CD4-positive, alpha-beta T cell treated with Interleukin-4 for 4 hours (primary cell): ENCODE data around the gene UBE2L6.

Experiments
- DNase-seq: peaks from one replicate; pipeline ENCODE4 v3.0.0-alpha.2; 2020

UBE2L6 gene

GRCh38 chr11:57567515-57568329 lies at the start of gene UBE2L6:
Gene UBE2L6, minus strand, starts transcription at chr11:57567672. Its CDS starts 61 bp downstream, at chr11:57567611.
- DNase-seq: peak; percentile 41

- DNase-seq: no peak
Measured at GRCh38 chr11:57616595-57616994, 49.1 kb upstream of the UBE2L6 start.

- DNase-seq: no peak
Measured at GRCh38 chr11:57615308-57615707, 47.8 kb upstream of the UBE2L6 start.

DNA sequence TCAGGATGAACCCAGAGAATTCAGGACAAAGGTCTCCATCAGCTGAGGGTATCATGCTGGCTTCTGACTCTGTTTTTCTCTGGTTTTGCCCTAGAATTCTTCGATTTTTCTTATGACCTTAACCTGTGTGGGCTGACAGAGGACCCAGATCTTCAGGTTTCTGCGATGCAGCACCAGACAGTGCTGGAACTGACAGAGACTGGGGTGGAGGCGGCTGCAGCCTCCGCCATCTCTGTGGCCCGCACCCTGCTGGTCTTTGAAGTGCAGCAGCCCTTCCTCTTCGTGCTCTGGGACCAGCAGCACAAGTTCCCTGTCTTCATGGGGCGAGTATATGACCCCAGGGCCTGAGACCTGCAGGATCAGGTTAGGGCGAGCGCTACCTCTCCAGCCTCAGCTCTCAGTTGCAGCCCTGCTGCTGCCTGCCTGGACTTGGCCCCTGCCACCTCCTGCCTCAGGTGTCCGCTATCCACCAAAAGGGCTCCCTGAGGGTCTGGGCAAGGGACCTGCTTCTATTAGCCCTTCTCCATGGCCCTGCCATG lies 46.8 kb upstream of the UBE2L6 start:
- DNase-seq: no peak

GRCh38 chr11:57610170-57610569 lies 42.7 kb upstream of the UBE2L6 start:
- DNase-seq: no peak

- no peak for DNase-seq
Measured at GRCh38 chr11:57605028-57605420, 37.6 kb upstream of the UBE2L6 start.

GRCh38 chr11:57604296-57605027 lies 37.0 kb upstream of the UBE2L6 start:
- no peak for DNase-seq

- DNase-seq: no peak
Measured at GRCh38 chr11:57601297-57601696, 33.8 kb upstream of the UBE2L6 start.

DNA sequence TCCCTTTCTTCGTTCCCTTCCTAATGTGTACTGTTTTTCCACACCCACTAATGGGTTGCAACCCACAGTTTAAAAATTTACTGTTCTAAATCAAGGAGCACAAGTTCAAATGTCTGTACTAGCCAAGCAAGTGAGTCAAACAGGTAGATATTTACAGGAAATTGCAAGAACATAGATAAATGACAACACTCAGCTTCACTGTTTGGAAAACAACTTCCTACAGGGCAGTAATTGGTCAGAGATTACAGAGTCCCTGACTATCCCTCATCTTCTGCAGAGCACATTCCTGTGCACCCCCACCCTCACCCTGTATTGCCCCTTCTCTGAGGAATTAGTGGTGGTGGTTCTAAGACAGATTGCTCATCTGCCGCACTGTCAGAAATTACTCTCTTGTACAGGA lies 31.9 kb upstream of the UBE2L6 start:
- no peak for DNase-seq

- DNase-seq: no peak
Measured at GRCh38 chr11:57598831-57599155, 31.3 kb upstream of the UBE2L6 start.

DNA sequence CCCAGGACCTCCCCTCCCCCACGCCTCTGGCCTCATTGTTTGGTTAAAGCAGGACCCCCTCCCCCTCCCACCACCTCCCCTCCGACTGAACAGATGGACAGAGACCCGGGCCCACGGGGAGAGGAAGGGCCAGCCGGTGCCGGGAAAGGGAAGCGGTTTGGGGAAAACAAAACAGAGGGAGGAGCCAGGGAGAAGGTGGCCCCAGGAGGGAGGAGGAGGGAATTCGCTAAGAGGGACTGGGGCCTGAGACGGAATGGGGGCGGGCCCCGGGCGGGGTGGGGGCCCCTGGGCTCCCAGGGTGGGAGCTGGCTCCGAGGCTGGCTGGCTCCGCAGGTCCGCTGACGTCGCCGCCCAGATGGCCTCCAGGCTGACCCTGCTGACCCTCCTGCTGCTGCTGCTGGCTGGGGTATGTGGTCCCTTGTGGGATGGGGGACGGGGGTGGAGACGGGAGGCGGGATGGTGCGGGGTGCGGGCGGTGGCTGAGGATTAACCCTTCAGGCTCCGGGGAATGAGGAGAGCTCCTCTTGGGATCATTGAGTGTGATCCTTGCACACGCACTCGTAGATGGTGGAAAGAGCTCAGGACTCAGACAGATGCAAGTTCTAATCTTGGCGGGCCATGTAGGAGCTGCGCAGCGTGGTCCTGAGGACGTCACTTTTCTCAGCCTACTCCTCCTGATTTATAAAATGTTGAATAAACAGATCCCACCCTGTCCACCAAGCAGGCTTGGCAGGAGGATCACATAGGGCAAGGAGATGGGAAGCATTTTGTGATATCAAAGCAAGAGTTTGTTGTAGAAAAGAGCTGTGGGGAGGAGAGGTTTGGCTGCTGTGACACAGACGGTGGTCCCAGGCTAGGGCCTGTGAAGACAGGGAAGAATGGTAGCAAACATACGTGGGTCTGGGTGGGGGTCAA lies 30.7 kb upstream of the UBE2L6 start:
- DNase-seq: no peak

- DNase-seq: no peak
Measured at GRCh38 chr11:57597461-57597915, 30.0 kb upstream of the UBE2L6 start, which contains the start of gene SERPING1. Gene SERPING1, plus strand, starts transcription at chr11:57597685. Its CDS starts 586 bp downstream, at chr11:57598271.

DNA sequence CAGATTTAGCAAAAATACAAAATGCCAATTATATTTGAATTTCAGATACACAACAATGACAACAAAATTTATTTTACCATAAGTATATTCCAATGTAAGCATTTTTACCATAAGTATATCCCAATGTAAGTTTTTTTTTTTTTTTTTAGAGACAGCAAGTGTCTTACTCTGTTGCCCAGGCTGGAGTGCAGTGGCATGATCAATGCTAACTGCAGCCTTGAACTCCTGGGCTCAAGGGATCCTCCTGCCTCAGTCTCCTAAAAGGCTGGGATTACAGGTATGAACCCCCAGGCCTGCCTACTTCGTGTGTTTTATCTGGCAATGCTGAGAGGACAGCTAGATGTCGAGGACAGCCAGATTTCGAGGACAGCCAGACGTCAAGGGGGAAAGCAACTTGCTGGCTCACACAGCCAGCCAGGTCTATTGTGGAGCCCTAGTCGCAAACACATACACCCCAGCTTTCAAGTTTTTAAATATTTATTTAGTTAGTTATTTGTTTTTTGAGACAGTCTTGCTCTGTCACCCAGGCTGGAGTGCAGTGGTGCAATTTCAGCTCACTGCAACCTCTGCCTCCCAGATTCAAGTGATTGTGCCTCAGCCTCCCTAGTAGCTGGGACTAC lies 28.9 kb upstream of the UBE2L6 start:
- no peak for DNase-seq

GRCh38 chr11:57588046-57588710 lies 20.7 kb upstream of the UBE2L6 start:
- DNase-seq: no peak

GRCh38 chr11:57586711-57587245 lies 19.3 kb upstream of the UBE2L6 start:
- no peak for DNase-seq

GRCh38 chr11:57585301-57585700 lies 17.8 kb upstream of the UBE2L6 start:
- DNase-seq: no peak

GRCh38 chr11:57584341-57584740 lies 16.9 kb upstream of the UBE2L6 start:
- DNase-seq: no peak

GRCh38 chr11:57574061-57574460 lies 6.6 kb upstream of the UBE2L6 start:
- no peak for DNase-seq

GRCh38 chr11:57571606-57572005 lies 4.1 kb upstream of the UBE2L6 start:
- DNase-seq: no peak

GRCh38 chr11:57568330-57568766 lies 876 bp upstream of the UBE2L6 start:
- peak; percentile 84 for DNase-seq

GRCh38 chr11:57566905-57567514 lies 462 bp downstream of the UBE2L6 start:
- DNase-seq: peak; percentile 35
